ENCODE results near the gene PADI3. TPM values are rescaled to one million over a fixed set of nuclear protein-coding genes. Genes with fewer than 3 reads are reported as not detected.

The PADI3 gene
- polyA plus RNA-seq, 1 donor: not detected

Other genes starting within 250 kb of the PADI3 start
- gene ATP13A2, start 237.2 kb upstream of the PADI3 start, polyA plus RNA-seq (ENCODE audit: insufficient read length): 22.7 TPM
- gene SDHB, start 195.1 kb upstream of the PADI3 start, polyA plus RNA-seq (ENCODE audit: insufficient read length): 105 TPM
- 147 TPM for gene PADI2, start 129.6 kb upstream of the PADI3 start, polyA plus RNA-seq (ENCODE audit: insufficient read length)
- gene PADI1, start 44.0 kb upstream of the PADI3 start, polyA plus RNA-seq (ENCODE audit: insufficient read length): 0.31 TPM
- gene PADI4, start 59.1 kb downstream of the PADI3 start, polyA plus RNA-seq (ENCODE audit: insufficient read length): 0.57 TPM
- not detected for gene PADI6, start 123.1 kb downstream of the PADI3 start, polyA plus RNA-seq (ENCODE audit: insufficient read length)
- 36.8 TPM for gene RCC2, start 190.6 kb downstream of the PADI3 start, polyA plus RNA-seq (ENCODE audit: insufficient read length)

Data from hindlimb muscle (tissue), 1 donor.